GM18951 (cell line): Measurements from ENCODE around the gene UBE2E2.

Experiments used
- POLR2A ChIP-seq: IDR thresholded peaks from 4 replicates; pipeline ENCODE4 v1.6.1; 2011; ENCODE audit warnings: mild to moderate bottlenecking; ENCODE audit not compliant: insufficient read length, insufficient read depth; ENCODE audit errors: extremely low read depth
- in situ Hi-C: fragments of 300-500 bp; cut with MboI; formaldehyde crosslinking; loops from one replicate; pipeline ENCODE4 v1.12.0; 2022; ENCODE audit warnings: low sequenced_read_pairs, mixed read lengths, inconsistent platforms; ENCODE audit not compliant: unreplicated experiment

Gene UBE2E2

DNA sequence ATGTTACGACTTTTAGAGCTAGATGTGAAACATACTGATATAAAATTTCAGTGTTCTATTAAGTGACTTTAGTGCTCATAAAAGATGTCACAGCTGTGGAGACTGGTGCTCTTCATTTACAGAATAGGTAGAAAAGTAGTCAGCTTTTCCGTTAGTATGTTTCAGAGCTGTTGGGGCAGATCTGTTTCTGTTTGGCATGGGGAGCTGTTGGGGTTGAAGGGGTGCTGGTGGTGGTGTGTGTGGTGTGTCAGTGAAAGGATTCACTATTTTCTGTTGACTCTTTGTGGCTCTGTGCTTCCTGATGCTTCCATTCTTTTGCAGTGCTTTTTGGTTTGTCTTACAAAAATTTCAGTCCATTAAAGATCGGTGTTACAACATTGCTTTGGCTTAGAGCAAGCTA, 3.2 kb downstream of the UBE2E2 start:
- in situ Hi-C loops, result no loop called here
- no peak for TF ChIP-seq POLR2A

DNA sequence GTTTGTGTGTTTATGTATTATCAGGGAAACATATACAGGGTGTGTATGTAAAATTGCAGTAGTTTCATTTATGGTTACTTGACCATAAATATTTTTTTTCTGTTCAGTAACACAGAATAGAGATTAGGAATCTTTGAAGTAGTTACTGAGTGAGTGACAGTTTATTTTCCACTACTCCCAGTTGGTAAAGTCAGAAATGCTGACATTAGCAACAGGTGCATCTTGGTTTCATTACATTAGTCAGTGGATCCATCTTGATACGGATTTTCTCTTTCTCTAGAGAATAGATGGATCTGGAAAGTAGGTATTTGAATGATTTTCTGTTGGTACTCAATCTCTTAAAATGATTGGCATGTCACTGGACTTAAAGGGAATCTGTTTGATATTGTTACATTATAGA, 6.0 kb downstream of the UBE2E2 start:
- TF ChIP-seq POLR2A, result no peak
- in situ Hi-C loops, result no loop called here

DNA sequence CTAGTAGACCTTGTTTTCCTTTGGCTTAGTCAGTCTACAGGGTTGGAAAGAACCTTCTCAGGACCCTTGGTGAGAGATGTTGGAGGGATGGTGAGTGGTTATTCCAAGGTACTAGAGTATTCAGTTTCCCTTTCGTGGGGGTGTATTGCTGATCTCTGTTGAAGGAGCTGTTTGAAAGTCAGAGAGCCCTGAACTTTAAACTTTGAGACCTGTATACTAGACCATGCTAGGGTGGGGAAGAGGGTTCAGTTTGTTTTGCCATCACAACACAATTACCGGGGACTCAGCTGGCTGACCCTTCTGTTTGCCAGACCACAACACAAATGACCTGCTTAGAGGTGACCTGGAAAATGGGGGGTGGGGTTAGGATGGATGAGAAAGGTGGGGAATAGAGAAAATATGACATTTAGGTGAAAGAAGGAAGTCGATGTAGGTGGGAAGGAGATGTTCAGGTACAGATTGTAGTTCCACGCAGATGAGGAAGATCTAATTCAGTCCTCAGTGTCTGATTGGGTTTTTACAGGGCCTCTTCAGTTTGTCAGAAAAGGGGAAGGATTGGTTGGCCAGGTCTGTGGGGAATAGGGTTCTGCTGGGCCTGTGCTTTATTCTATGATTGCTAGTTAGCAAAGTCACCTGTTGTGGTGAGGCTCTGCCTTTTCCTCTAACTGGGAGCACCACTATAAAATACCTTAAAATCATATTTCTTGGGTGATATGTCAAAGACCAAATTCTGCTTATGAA, 6.8 kb downstream of the UBE2E2 start:
- in situ Hi-C loops, result no loop called here
- no peak for TF ChIP-seq POLR2A

DNA sequence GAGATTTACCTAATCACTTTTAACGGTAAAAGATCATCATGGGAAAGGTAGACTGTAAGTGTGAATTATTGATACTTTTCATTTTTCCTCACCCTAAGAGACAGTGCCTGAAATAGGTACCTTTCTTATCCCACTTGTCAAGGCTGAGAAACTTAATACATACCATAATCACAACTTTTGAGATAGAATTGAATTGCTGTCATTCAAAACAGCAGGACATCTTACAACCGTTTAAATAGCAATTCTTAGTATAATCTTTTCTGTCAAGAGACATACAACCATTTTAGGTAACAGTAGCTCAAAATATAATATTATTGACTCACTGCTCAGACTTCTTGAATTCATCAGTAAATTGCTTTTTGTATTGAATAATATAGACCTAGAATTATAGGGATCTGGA, 10.7 kb downstream of the UBE2E2 start:
- in situ Hi-C loops, result no loop called here
- TF ChIP-seq POLR2A, result no peak

DNA sequence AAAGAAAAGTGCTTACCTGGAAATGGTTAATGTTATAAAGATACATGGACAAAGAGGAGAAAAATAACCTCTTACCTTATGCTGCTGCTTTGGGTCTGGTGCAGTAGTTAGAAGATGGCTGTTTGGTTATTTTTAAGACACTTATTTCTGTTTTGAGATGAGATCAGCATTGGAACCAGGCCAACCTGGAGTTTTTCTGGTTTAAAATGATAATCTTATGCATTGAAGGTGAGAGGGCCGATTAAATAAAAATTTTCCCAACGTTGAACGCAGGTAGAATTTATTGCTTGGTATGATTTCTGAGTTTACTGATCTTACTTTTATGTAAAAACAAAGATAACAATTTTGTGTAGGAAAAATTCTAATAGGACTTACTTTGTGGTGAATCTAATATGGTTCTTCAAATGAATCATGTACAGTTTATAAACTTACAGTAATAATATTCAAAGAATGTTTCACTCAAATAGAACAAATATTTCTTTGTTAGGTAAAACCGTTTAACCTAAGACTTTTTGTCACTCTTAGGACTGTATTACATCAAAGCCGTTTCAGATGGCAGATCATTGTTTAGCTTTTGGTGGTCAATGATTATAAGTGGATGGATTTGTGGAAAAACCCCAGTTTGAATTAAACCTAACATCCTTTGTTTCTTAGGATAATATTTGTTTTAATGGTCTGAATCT, 14.9 kb downstream of the UBE2E2 start:
- TF ChIP-seq POLR2A, result no peak
- in situ Hi-C loops, result no loop called here

DNA sequence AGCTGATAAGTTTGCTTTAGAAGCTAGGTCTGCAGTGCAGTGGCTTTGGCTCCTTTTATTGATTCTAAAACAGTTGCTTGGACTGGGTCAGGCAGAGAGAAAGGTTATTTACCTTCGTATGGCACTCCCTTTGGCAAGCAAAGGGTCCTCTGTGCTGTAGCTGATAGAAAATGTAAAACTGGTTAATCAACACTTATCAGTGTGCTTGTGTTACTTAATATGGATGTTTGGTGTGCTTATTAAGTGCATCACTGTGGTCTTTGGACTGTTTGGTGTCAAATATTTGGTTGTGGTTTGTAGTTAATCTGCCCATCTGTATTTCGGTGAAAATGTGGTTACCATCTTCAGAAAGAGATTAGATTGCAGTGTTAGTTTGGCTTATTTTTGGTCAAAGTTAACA, 16.0 kb downstream of the UBE2E2 start:
- in situ Hi-C loops, result no loop called here
- TF ChIP-seq POLR2A, result no peak

DNA sequence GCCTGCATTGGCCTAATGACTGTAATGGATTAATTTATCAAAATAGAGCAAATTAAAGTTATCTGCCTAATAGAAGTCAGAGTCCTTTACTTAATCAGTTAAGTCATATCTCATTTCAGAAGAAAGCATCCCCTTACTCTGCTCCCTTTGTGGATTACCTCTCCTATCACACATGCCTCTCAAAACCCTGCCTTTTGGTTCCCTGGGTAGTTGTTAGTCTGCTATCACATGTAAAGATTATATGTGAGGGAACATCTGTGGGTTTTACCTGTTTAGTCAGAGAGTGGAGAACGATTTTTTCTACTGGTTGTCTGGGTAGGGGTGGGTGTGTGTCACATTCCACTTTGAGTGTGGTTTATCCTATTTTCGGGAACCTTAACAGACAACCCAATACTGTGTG, 16.4 kb downstream of the UBE2E2 start:
- TF ChIP-seq POLR2A, result no peak
- in situ Hi-C loops, result no loop called here

DNA sequence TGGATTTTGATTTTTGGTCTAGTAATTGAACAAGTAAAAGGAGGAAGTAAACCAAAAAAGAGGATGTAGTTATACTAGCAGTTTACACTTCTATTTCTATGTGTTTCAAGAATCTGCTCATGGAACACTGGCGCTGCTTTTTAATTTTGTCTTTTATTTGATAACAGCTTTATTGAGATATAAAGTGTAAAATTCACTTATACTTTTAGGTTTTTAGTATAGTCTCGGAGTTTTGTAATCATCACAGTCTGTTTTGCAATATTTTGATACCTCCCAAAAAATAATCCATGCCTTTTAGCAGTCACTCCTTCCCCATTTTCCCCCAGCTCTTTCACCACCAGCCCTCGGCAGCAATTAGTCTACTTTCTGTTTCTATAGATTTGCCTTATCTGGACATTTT, 18.0 kb downstream of the UBE2E2 start:
- no peak for TF ChIP-seq POLR2A
- in situ Hi-C loops, result no loop called here

DNA sequence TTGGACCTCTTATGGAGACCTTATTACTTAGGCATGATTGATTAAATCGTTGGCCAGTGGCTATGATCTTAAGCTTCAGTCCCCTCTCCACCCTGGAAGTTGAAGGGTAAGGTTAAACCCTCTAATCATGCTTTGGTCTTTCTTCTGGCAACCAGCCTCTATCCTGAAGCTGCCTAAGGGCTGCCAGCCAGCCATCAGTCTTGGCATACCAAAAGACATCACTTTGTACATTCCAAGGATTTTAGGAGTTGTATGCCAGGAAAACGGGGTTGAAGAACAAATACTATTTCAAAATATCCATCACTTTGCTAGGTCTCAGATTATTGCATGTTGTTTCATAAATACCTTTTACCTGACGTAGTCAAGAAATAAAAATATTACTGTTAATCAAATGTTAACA, 28.9 kb downstream of the UBE2E2 start:
- no peak for TF ChIP-seq POLR2A
- in situ Hi-C loops, result no loop called here

DNA sequence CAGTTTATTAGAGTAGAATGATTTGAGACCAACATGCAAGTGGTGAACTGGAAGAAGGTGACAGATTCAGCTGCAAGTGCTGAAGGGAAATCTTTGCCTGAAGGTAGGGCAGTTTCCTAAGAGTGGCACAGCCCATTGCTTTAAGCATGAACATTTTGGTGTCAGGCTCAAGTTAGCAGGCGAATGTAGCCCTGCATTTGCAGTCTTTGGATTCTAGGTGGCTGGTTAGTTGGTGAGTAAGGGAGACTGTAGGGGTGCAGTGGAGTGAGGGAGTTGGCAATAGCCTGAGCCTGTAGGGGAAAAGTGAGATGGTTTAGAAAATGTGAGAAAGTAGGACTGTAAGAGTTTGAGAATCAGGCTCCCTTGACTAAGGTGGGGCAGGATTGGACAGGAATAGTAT, 29.7 kb downstream of the UBE2E2 start:
- in situ Hi-C loops, result no loop called here
- TF ChIP-seq POLR2A, result no peak

DNA sequence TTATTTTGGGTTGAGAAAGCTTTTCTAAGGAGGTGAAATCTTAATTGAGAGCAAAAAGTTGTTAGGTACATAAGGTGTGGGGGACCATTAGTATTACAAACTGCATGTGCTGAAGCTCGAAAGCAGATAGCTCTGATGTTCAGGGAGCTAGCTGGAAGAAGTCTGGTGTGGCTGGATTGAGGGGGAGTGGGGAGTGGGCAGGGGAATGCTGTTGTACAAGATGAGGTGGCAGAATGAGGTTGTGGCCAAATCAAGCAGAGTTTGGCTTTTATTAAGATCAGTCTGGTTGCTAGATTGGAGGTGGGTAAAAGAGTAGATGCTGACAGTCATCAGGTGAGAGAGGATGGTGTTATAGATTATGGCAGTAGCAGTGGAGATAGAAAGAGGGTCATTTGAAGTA, 32.1 kb downstream of the UBE2E2 start:
- TF ChIP-seq POLR2A, result no peak
- in situ Hi-C loops, result no loop called here

DNA sequence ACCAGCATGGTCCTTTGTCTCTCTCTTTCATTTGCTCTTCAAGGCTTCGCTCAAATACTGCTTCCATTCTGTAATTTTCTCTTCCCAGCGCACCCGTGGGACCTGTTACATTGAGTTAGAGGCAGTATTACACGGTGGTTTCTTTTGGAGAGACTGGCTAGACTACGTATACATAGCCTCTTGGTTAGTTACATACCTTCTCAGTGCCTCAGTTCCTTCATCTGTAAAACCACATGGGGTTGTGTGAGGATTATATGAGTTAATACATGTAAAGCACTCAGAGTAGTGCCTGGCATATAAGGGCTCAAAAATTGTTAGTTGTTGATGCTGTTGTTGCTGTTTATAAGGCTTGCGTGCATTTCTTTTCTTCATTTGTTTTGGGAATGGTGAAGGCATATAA, 33.8 kb downstream of the UBE2E2 start:
- in situ Hi-C loops, result no loop called here
- TF ChIP-seq POLR2A, result no peak

DNA sequence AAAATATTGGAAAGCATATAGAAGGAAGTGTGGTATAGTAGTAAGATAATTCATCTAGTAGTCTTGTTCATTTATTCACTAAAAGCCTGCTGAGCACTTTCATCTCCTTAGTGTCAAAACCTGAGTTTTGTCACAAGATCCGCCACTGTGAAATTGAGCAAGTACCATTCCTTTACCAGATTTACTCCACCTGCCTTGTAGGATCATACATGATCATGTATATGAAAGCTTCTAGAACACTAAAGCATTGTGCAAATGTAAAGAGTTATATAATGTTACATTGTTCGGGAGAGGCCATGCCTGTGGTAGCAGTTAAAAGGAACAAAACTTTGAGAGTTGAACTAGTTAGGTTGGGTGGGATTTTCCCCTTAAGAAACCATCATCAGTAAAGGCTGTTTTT, 35.0 kb downstream of the UBE2E2 start:
- in situ Hi-C loops, result no loop called here
- TF ChIP-seq POLR2A, result no peak

DNA sequence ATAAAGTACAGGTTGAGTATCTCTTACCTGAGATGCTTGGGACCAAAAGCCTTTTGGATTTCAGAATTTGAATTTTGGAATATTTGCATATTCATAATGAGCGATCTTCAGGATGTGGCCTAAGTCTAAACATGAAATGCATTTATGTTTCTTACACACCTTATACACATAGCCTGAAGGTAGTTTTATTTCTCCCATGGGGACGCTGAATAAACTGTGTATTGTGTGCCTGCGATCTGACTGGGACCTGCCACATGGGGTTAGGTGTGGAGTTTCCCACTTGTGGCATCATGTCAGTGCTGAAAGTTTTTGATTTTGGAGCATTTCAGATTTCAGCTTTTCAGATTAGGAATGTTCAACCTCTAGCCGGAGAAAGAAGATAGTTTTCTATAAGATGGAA, 35.5 kb downstream of the UBE2E2 start:
- in situ Hi-C loops, result no loop called here
- no peak for TF ChIP-seq POLR2A
